Activated naive CD4-positive, alpha-beta T cell treated with anti-CD3 and anti-CD28 coated beads, Interleukin-2, amount 50 U/mL, for 16 hours (primary cell): Measurements from ENCODE around the gene CCDC157.
"Not testable (repeated sequence)": the region's sequence is repeated elsewhere in the genome, so short reads cannot be mapped to it uniquely, and the experiment has no call there.

ENCODE experiments used
- DNase-seq: peaks from one replicate; pipeline ENCODE4 v3.0.0-alpha.2; 2020

Gene CCDC157

GRCh38 chr22:30392661-30393321 lies 36.0 kb downstream of the CCDC157 start:
- DNase-seq, result no peak

- DNase-seq, result no peak
Measured at GRCh38 chr22:30393322-30393680, 36.5 kb downstream of the CCDC157 start.

DNA sequence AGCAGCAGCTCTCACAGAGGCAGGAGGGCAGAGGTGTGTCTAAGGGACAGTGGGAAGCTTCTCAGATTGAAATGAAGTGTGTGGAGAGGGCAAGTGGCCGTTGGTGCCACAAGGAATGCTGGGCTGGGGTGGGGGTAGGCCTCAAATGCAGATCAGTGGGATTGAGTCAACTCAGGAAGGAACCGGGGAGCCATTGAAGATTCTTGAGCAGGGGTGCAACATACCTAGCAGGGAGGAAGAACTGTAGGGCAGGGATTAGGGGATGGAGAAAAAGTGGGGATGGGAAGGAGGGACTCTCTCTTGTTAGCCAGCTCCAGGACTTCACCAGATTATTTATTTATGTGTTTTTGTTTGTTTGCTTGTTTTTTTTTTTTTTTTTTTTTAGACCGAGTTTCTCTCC lies 37.1 kb downstream of the CCDC157 start:
- DNase-seq, result no peak

- DNase-seq, result peak; percentile 69
Measured at GRCh38 chr22:30396871-30397655, 40.3 kb downstream of the CCDC157 start, which contains the start of gene SEC14L2. TSS of gene SEC14L2 (plus strand) at chr22:30397018. CDS start at chr22:30397117, 99 bp downstream.

DNA sequence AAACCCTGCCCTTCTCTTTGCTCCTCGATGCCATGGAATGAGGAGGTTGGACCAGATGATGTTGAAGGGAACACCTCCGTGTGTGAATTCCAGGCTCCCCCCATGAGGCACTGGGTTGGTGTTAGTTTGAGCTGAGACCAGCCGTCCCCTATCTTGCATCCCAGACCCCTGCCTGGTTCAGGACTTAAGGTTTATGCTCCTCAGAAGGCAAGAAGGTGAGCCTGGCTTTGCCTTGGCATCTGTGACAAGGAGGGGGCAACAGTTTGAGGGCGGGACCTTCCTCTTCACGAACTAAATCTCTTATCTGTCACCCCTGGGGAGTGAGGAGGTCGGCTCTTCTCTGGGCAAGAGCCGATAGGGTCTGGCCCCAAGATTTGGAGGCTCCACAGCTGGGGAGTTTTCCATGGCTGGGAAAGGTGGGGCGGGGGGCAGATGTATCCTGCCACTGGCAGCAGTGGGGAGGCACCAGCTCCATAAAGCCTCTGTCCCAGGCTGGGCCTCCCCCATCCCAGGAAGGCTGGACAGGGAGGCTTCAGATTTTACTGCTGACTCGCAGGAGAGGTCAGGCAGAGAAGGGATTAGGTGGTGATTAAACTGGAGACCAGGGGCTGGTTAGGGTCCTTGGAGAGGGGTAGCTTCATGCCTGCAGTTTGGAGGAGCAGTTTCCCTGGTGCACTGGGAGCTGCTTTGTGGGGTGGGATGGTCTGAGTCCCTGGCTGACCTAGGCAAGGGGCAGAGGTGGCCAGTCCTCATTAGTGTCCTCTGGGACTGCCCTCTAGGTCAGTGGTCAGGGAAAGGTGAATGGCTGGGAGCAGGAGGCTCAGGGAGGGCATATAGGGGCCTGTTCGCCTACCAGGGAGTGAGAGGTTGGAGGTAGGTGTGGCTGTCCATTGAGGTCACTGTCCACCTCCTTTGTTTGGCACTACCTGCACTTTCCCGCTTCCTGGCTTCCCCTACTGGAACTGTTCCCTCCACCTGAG lies 41.1 kb downstream of the CCDC157 start:
- DNase-seq, result no peak

- no peak for DNase-seq
Measured at GRCh38 chr22:30398685-30399680, 42.2 kb downstream of the CCDC157 start.

- no peak for DNase-seq
Measured at GRCh38 chr22:30399718-30400117, 42.9 kb downstream of the CCDC157 start.

- no peak for DNase-seq
Measured at GRCh38 chr22:30400159-30400558, 43.4 kb downstream of the CCDC157 start.

DNA sequence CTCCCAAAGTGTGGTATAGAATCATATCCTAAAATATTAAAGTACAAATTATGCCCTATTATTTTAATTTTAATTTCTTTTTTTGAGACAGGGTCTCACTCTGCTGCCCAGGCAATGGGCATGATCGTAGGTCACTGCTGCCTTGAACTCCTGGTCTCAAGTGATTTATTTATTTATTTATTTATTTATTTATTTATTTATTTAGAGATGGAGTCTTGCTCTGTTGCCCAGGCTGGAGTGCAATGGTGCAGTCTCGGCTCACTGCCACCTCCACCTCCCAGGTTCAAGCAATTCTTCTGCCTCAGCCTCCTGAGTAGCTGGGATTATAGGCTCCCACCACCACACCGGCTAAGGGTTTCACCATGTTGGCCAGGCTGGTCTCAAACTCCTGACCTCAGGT lies 44.2 kb downstream of the CCDC157 start:
- not testable (repeated sequence) for DNase-seq

DNA sequence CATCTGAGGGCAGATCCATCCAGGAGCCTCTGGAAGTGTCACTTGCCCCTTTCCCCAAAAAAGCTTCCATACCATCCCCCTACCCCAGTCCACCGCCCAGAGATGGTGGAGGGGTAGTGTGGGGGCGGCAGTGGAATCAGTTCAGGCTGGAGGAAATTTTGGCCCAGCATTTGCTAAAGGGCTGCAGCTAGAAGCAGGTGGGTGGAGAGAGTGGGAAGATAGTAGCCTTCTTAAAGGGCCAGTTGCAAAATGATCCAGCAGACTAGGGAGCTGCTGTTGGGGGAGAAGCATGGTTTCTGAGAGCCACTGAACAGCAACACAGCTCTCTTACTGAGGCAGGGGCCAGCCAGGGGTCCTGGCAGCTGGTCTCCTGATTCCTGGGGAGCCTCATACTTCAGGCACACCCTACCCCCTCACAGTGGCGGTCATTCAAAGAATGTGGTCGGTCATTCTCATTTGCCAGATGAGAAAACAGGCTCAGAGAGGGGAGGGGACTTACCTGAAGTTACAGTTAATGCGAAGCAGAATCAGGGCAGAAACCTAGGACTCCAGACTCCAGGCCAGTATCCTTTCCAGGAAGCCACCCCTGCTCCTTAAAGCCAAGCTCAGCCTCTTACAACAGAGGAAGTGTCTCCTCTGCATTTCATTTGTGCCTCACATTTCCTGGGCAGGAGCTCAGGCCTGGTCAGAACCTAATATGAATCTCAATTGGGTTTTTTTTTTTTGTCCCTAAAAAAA lies 45.4 kb downstream of the CCDC157 start:
- DNase-seq, result no peak

GRCh38 chr22:30402766-30403104 lies 45.9 kb downstream of the CCDC157 start:
- not testable (repeated sequence) for DNase-seq

- DNase-seq, result no peak
Measured at GRCh38 chr22:30404307-30404706, 47.5 kb downstream of the CCDC157 start.

DNA sequence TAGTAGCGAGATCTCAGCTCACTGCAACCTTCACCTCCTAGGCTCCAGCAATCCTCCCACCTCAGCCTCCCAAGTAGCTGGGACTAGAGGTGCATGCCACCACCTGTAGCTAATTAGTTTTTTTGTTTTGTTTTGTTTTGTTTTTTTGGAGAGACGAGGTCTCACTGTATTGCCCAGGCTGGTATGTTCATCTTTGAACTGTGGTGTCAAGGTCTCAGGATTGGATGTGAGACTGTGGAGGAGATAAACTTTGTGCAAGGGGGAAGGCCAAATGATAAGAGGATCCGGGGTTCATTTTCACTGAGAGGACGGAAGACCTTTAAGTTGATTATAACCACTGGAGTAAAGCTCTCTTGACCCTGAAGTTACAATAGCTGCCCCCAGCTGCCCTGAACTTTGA lies 48.9 kb downstream of the CCDC157 start:
- no peak for DNase-seq

- DNase-seq, result no peak
Measured at GRCh38 chr22:30406400-30406799, 49.6 kb downstream of the CCDC157 start.

GRCh38 chr22:30408388-30409102 lies 51.7 kb downstream of the CCDC157 start:
- no peak for DNase-seq

GRCh38 chr22:30411780-30412179 lies 55.0 kb downstream of the CCDC157 start:
- no peak for DNase-seq

DNA sequence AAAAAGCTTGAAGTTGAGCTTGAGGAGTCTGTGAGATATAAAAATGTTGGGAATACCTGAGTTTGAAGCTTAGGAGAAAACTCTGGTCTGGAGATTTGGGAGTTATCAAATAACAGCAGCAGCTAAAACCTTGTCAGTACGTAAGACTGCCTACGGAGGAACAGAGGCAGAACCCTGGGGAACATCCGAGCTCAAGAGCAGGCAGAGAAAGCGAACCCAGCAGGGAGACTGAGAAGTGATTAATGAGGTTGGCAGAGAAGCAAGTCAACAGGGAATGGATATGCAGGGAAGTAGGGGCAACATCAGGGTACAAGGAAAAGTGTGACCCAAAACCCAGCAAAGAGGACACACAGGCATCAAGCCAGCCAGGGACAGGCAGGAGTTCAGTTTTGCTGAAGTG lies 56.2 kb downstream of the CCDC157 start:
- no peak for DNase-seq

GRCh38 chr22:30413745-30414524 lies 57.1 kb downstream of the CCDC157 start:
- no peak for DNase-seq

DNA sequence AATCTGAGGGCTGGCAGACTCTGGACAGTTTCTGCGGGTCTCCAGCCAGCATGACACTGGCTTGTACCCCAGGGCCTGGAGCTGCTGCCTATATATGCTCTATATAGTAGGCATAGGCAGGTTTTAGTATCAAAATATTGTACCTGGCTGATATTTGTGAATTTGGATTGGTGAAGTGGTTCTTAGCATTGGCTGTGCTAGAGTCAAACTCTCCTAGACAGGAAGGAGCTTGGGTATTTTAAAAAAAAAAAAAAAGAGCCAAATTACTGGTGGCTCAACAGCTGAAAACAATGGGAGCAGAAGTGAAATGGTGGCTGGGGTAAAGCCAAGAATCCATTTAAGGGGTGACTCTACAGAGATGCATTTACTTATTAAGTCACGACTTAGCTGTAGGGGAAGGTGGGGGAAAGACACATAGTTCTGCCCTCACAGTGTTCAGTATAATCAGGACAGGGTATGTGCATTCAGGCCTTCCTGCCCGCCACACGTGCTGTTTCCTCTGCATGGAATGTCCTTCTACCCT lies 57.8 kb downstream of the CCDC157 start:
- DNase-seq, result no peak

- no peak for DNase-seq
Measured at GRCh38 chr22:30416403-30416802, 59.6 kb downstream of the CCDC157 start.
